BLaER1 (cell line): ENCODE measurements around the gene BEND7.
"Not testable (repeated sequence)": the region's sequence is repeated elsewhere in the genome, so short reads cannot be mapped to it uniquely, and the experiment has no call there.

Experiments used
- H3K27ac ChIP-seq: shearing (Covaris generic); formaldehyde crosslinking; 2 replicates; pipeline ENCODE4 v1.8.1; 2022
- H3K27me3 ChIP-seq: shearing (Covaris generic); formaldehyde crosslinking; 2 replicates; pipeline ENCODE4 v1.8.1; 2022
- H3K36me3 ChIP-seq: shearing (Covaris generic); formaldehyde crosslinking; 2 replicates; pipeline ENCODE4 v1.8.1; 2022
- H3K4me1 ChIP-seq: shearing (Covaris generic); formaldehyde crosslinking; 2 replicates; pipeline ENCODE4 v1.8.1; 2022
- H3K4me2 ChIP-seq: shearing (Covaris generic); formaldehyde crosslinking; 2 replicates; pipeline ENCODE4 v1.8.1; 2022
- H3K4me3 ChIP-seq: shearing (Covaris generic); formaldehyde crosslinking; 2 replicates; pipeline ENCODE4 v1.8.1; 2022
- H3K9ac ChIP-seq: shearing (Covaris generic); formaldehyde crosslinking; 2 replicates; pipeline ENCODE4 v1.8.1; 2022
- H3K9me3 ChIP-seq: shearing (Covaris generic); formaldehyde crosslinking; 2 replicates; pipeline ENCODE4 v1.8.1; 2022
- H4K20me1 ChIP-seq: shearing (Covaris generic); formaldehyde crosslinking; 2 replicates; pipeline ENCODE4 v1.8.1; 2022
- Cebpa-rat ChIP-seq: shearing (Covaris generic); IDR thresholded peaks from 2 replicates; pipeline ENCODE4 v1.8.1; 2022

The BEND7 gene

DNA sequence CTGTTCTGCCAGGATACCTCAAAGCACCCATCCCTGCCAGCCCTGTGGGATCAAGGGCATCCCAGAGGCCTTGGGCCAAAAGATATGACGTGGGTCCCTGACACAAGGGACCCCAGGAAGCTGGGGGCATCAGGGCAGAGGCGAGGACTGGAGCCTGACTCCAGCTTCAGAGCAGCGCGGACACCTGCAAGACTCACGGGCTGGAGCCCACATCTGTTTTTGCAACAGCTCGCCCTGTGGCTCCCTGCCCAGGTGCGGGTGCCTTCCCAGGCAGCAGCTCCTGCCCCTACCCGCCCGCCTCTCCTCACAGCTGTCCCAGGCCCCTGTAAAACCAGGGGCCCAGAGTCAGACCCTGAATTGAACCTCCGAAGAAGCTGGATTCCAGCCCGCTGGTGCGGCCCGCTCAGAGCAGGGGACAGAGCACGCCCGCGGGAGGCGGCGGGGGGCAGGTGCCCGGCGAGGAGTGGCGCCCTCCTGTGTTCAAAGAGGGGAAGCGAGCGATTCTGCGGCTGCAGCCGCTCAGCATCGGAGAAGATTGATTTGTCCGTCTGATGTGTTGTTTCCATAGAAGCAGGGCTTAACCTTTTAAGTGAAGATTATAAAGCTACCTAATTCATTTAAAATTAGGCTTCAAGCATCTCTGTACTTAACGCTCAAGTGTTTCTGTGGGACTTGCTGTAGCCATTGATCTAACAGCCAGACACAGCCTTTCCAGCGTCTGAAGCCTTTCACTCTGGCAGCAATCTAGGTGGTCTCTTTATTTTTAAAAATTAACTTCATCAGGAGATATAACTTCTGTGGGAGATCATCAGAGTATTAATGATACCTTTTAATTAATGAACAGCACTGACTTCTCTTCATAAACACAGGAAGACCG is 88.4 kb downstream of the BEND7 start:
- peak overlapping the region; percentile 56 for H3K4me3 ChIP-seq

DNA sequence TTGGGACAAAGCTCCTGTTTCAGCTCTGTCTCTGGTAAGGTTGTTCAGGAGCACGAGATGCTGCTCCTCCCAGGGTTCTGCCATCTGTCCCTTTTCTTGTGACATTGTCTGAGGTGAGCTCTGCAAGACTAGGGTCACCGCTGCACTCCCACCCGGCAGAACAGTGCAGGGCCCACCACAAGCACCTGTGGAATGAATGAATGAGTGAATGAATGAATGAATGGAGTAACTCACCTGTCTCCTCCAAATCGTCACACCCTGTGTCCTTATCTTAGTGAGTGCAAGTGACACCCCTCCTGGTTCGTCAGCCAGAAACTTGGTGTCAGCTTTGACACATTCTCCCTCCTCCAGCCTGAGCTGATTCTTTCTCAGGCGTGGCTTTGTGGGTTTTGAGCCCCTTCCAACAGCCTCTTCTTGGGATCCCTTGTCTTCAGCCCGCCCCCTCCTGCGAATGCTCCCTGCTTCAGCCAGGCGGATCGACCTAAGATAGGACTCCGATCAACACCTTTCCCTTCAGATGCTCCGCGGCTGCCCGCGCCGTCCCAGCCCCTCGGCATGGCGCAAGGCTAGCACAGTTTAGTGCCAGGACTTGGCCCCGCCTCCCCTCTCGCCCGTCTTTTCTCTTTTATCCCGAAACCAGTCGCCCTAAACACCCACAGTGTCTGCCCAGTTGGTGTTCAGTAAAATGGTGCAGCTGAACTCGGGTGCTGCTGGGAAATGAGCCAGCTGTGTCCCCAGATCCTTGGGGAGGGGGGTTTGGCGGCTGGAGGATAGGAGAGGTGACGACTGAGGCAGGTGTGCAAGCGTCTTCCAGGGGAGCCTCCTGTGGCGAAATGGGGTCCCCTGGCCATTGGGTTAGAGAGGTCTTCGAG is 89.3 kb downstream of the BEND7 start:
- Histone ChIP-seq H3K4me2 (peak overlapping the region; percentile 85), H3K36me3 (no peaks in the 10 kb centered on the region), H3K27me3 (peaks cover 35% of the 10 kb centered on the region), H3K9ac (no peak overlapping the region), H3K4me1 (peaks cover 14% of the 10 kb centered on the region), H3K27ac (no peak overlapping the region), H3K4me3 (peak overlapping the region; percentile 56), H4K20me1 (no peaks in the 10 kb centered on the region), H3K9me3 (no peaks in the 10 kb centered on the region)
- no peak for TF ChIP-seq Cebpa-rat

More for the DNA sequence above, 88.4 kb downstream of the BEND7 start:
- Histone ChIP-seq H3K4me2 (peak overlapping the region; percentile 85), H3K27ac (no peak overlapping the region), H3K9me3 (no peaks in the 10 kb centered on the region), H3K36me3 (no peaks in the 10 kb centered on the region), H4K20me1 (no peaks in the 10 kb centered on the region), H3K9ac (no peak overlapping the region), H3K27me3 (peaks cover 35% of the 10 kb centered on the region), H3K4me1 (peaks cover 14% of the 10 kb centered on the region)
- TF ChIP-seq Cebpa-rat, result no peak

DNA sequence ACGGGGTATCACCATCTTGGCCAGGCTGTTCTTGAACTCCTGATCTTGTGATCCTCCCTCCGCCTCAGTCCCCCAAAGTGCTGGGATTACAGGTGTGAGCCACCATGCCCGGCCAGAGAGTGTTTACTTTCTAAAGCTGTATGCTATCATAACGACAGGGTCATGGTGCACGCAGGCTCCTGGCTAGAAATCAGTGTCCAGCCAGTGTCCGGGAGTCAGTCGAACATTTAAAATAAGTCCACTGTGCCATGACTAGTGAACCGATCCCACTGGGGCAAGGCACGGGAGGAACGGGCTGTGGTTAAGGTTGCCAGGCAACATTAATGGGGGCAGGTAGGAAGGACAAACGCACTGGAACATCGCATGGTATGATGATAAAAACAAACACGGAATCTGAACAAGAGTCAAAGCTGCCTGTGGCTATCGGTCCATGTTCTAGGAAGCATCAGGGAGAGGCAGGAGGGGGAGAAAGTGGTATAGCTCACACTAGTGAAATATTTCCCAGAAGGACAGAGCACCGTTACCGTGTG is 91.7 kb downstream of the BEND7 start:
- H3K4me1 ChIP-seq, result peaks cover 14% of the 10 kb centered on the region
- H3K36me3 ChIP-seq, result no peaks in the 10 kb centered on the region
- H3K9ac ChIP-seq, result no peak overlapping the region
- no peak overlapping the region for H3K4me3 ChIP-seq
- no peaks in the 10 kb centered on the region for H3K9me3 ChIP-seq
- H4K20me1 ChIP-seq, result no peaks in the 10 kb centered on the region
- H3K27me3 ChIP-seq, result peaks cover 34% of the 10 kb centered on the region
- no peak overlapping the region for H3K27ac ChIP-seq
- no peak for TF ChIP-seq Cebpa-rat
- no peak overlapping the region for H3K4me2 ChIP-seq

DNA sequence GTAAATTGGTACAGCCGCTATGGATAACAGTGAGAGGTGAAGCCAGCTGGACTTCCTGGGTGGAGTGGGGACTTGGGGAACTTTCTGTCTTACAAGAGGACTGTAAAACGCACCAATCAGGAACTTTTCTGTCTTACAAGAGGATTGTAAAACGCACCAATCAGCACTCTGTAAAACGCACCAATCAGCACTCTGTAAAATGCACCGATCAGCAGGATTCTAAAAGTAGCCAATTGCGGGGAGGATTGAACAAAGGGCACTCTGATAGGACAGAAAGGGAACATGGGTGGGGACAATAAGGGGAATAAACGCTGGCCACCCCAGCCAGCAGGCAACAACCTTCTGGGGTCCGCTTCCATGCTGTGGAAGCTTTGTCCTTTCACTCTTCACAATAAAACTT is 100.9 kb downstream of the BEND7 start:
- not testable (repeated sequence) for H3K4me1 ChIP-seq, H3K27me3 ChIP-seq, H3K27ac ChIP-seq, H3K36me3 ChIP-seq, H3K9me3 ChIP-seq, H3K9ac ChIP-seq, H3K4me3 ChIP-seq, H3K4me2 ChIP-seq, H4K20me1 ChIP-seq

DNA sequence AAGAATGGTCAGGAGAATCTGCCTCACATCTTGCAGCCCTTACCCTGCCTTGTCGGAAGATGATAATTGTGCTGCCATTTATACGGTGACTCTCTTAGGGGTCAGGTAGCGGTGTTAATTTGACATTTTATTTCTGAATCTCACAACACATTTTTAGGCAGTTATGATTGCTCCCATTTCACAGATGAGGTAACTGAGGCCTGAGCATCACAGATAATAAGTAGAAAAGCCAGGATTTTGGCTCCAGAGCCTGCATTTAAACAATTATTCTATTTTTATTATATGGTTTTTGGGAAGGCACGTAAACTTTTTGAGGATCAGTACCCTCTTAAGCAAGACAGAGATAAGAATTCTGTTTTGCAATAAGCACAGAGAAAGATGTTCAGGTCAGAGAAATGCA is 103.4 kb downstream of the BEND7 start:
- Histone ChIP-seq H3K27ac (no peak overlapping the region), H3K36me3 (no peaks in the 10 kb centered on the region), H3K9me3 (peaks cover 5% of the 10 kb centered on the region; the same call in 1 of the 2 replicates), H3K9ac (no peak overlapping the region), H3K4me1 (peaks cover 9% of the 10 kb centered on the region), H4K20me1 (no peaks in the 10 kb centered on the region), H3K4me2 (no peak overlapping the region), H3K4me3 (no peak overlapping the region), H3K27me3 (no peaks in the 10 kb centered on the region)
- no peak for TF ChIP-seq Cebpa-rat

DNA sequence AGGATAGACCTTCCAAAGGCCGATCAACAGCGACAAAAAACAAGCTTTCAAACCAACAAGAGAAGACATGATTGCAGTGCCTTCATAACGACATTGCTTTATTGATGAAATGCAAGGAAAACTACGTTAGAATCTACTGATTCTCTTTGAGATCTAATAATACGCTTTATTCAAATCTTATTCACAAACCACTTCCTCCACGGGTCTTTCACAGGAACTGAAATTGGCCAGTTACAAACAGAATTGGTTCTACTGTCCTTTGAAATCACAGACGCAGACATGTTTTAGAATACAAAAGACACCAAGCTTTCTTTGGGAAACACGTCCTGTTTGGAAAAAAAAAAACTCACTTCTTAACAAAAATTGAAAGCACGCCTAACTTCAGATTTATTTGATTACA is 106.0 kb downstream of the BEND7 start:
- peaks cover 11% of the 10 kb centered on the region for H3K4me1 ChIP-seq
- no peak overlapping the region for H3K27ac ChIP-seq
- no peaks in the 10 kb centered on the region for H3K36me3 ChIP-seq
- H3K9me3 ChIP-seq, result peaks cover 5% of the 10 kb centered on the region; the same call in 1 of the 2 replicates
- H4K20me1 ChIP-seq, result no peaks in the 10 kb centered on the region
- no peaks in the 10 kb centered on the region for H3K27me3 ChIP-seq
- H3K4me3 ChIP-seq, result no peak overlapping the region
- no peak overlapping the region for H3K9ac ChIP-seq
- no peak for TF ChIP-seq Cebpa-rat
- H3K4me2 ChIP-seq, result peak overlapping the region; percentile 33; the same call in 1 of the 2 replicates

DNA sequence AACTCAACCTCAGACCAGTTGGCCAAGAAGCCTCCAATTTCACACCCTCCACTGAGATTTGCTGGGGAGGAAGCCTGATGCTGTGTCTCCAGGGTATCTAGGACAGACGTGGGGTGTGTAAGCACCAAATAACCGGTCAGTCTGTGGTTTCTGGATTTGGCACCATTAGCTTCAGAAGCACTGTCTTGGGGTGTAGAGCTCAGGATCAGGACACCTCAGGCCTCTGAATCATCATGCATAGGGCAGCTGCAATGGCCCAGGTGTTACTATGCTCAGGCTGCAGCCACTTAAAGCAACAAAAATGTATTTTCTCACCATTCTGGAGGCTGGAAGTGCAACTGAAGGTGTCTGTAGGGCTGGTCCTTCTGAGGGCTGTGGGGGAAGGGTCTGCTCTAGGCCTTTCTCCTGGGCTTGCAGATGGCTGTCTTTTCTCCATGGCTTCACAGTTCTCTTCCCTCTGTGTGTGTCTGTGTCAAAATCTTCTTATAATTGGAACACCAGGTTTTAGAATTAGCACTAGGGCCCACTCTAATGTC is 107.4 kb downstream of the BEND7 start:
- Histone ChIP-seq H4K20me1 (no peaks in the 10 kb centered on the region), H3K4me2 (no peak overlapping the region), H3K4me3 (no peak overlapping the region), H3K9me3 (peaks cover 5% of the 10 kb centered on the region; the same call in 1 of the 2 replicates), H3K4me1 (peaks cover 20% of the 10 kb centered on the region), H3K27me3 (no peaks in the 10 kb centered on the region), H3K27ac (no peak overlapping the region), H3K9ac (no peak overlapping the region), H3K36me3 (no peaks in the 10 kb centered on the region)
- no peak for TF ChIP-seq Cebpa-rat

DNA sequence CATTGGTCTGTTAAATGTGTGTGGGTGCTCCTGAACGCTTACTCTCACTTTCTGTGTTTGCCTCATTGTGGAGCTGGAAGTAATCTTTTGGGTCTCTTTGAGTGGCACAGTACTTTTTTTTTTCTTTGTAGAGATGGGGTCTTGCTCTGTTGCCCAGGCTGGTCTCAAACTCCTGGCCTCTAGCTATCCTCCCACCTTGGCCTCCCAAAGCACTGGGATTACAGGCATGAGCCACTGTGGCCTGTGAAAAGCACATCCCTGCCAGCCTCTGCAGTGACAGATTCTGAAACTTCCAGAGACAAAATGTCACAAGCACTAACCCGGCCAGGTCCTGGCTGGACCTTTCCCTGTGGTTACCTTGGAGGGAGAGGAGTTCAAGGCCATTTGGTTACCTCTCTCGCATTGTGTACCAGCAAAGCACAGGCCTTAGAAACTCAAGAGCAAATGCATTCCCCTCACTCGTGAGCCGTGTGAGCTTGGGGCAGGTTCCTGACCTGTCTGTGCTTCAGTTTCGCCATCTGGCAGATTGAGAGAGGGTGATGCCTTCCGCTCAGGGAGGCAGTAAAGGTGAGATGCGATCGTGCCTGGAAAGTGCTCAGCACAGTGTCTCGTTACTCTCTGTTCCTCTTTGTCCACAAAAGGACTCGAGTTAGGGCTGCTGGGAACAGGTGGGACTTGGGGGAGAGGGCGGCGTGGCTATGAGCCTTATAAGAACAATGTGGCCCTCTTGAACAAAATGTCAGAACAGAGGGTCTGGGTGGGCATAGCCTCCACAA is 108.1 kb downstream of the BEND7 start:
- Histone ChIP-seq H4K20me1 (no peaks in the 10 kb centered on the region), H3K9ac (no peak overlapping the region), H3K27ac (no peak overlapping the region), H3K4me2 (no peak overlapping the region), H3K4me1 (peaks cover 20% of the 10 kb centered on the region), H3K36me3 (no peaks in the 10 kb centered on the region), H3K4me3 (no peak overlapping the region), H3K27me3 (no peaks in the 10 kb centered on the region), H3K9me3 (peaks cover 5% of the 10 kb centered on the region; the same call in 1 of the 2 replicates)
- TF ChIP-seq Cebpa-rat, result no peak
